Chondrocyte (in vitro differentiated cells): ENCODE results near the gene SMG1. TPM values are rescaled to one million over a fixed set of nuclear protein-coding genes. Genes with fewer than 3 reads are reported as not detected.

Source experiments
- DNase-seq: peaks from one replicate; pipeline ENCODE4 v3.0.0; 2021; ENCODE audit warnings: mixed read lengths, low spot score
- H3K27ac Mint-ChIP-seq: one replicate; pipeline ENCODE4 v1.8.0; 2021; ENCODE audit warnings: mild to moderate bottlenecking, moderate library complexity, mixed read lengths; ENCODE audit not compliant: unreplicated experiment
- H3K27me3 Mint-ChIP-seq: 2 replicates; pipeline ENCODE4 v1.8.0; 2021; ENCODE audit warnings: low read depth, mixed read lengths
- H3K36me3 Mint-ChIP-seq: 2 replicates; pipeline ENCODE4 v1.8.0; 2021; ENCODE audit warnings: low read depth, mixed read lengths
- H3K4me1 Mint-ChIP-seq: 2 replicates; pipeline ENCODE4 v1.8.0; 2021; ENCODE audit warnings: low read depth, mild to moderate bottlenecking, mixed read lengths
- H3K4me3 Mint-ChIP-seq: one replicate; pipeline ENCODE4 v1.8.0; 2021; ENCODE audit warnings: mild to moderate bottlenecking, moderate library complexity, mixed read lengths; ENCODE audit not compliant: unreplicated experiment
- H3K9me3 Mint-ChIP-seq: 2 replicates; pipeline ENCODE4 v1.8.0; 2021; ENCODE audit warnings: low read depth, mixed read lengths
- CTCF ChIP-seq: fragments of 200-600 bp; sonication (generic); IDR thresholded peaks from 2 replicates; pipeline ENCODE4 v1.5.0; 2021; ENCODE audit warnings: antibody characterized with exemption, mild to moderate bottlenecking, moderate library complexity
- total RNA-seq: library from RNA; stranded (reverse); gene quantifications from 3 replicates; pipeline ENCODE4 v1.2.1, GENCODE V29; 2021

Gene SMG1
- total RNA-seq, 1 donor from 2014 or later = 61.3 TPM

GRCh38 chr16:18839555-18839954, 86.7 kb downstream of the SMG1 start:
- TF ChIP-seq CTCF = no peak
- Mint-ChIP-seq H3K36me3 (peaks cover 56% of the 10 kb centered on the region), H3K27ac (no peak overlapping the region), H3K27me3 (no peaks in the 10 kb centered on the region), H3K9me3 (no peaks in the 10 kb centered on the region), H3K4me3 (no peak overlapping the region), H3K4me1 (no peaks in the 10 kb centered on the region)
- DNase-seq = no peak

GRCh38 chr16:18836702-18837101, 89.5 kb downstream of the SMG1 start:
- Mint-ChIP-seq H3K9me3 (no peaks in the 10 kb centered on the region), H3K4me1 (no peaks in the 10 kb centered on the region), H3K4me3 (no peak overlapping the region), H3K36me3 (peaks cover 60% of the 10 kb centered on the region), H3K27me3 (no peaks in the 10 kb centered on the region), H3K27ac (no peak overlapping the region)
- DNase-seq = no peak
- TF ChIP-seq CTCF = no peak

- no peak for DNase-seq
- Mint-ChIP-seq H3K4me3 (no peak overlapping the region), H3K27me3 (no peaks in the 10 kb centered on the region), H3K9me3 (no peaks in the 10 kb centered on the region), H3K4me1 (no peaks in the 10 kb centered on the region), H3K27ac (no peak overlapping the region), H3K36me3 (peaks cover 54% of the 10 kb centered on the region)
- no peak for TF ChIP-seq CTCF
These were observed 91.3 kb downstream of the SMG1 start for GRCh38 chr16:18834864-18835263.

- H3K9me3 Mint-ChIP-seq = no peaks in the 10 kb centered on the region
- DNase-seq = no peak
- H3K36me3 Mint-ChIP-seq = peaks cover 53% of the 10 kb centered on the region
- no peaks in the 10 kb centered on the region for H3K4me1 Mint-ChIP-seq
- no peaks in the 10 kb centered on the region for H3K27me3 Mint-ChIP-seq
- H3K27ac Mint-ChIP-seq = no peak overlapping the region
- TF ChIP-seq CTCF = no peak
- no peak overlapping the region for H3K4me3 Mint-ChIP-seq
These were observed 92.3 kb downstream of the SMG1 start for GRCh38 chr16:18833707-18834505.

DNA sequence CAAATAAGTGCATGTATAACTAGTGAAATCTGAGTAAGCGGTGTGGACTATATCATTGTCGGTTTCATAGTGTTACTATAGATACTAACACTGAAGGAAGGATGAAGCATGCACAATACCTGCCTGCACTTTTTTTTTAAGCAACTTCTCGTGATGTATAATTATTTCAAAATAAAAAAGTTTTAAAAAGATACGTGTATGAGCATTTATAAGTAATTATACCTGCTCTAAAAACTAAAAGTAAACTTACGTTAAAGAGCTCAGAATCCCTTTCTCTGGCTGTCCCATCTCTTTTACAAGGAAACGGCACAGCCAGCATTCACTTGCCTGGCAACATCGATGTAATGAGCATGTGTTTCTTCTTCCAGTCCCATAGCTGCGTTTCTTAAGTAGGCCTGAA, 93.6 kb downstream of the SMG1 start:
- no peak for DNase-seq
- H3K36me3 Mint-ChIP-seq = peaks cover 52% of the 10 kb centered on the region
- H3K9me3 Mint-ChIP-seq = no peaks in the 10 kb centered on the region
- no peak overlapping the region for H3K27ac Mint-ChIP-seq
- no peaks in the 10 kb centered on the region for H3K4me1 Mint-ChIP-seq
- no peaks in the 10 kb centered on the region for H3K27me3 Mint-ChIP-seq
- H3K4me3 Mint-ChIP-seq = no peak overlapping the region
- no peak for TF ChIP-seq CTCF
